HepG2 (cell line): ENCODE measurements around the gene PTGIS. TPM values are rescaled to one million over a fixed set of nuclear protein-coding genes. Genes with fewer than 3 reads are reported as not detected.
A peak's percentile ranks its signal among the peaks of the same experiment; 100 is the strongest.

Source experiments
- ATAC-seq: fragments of 200-7000 bp; cut with Tn5 transposase; 3 replicates; pipeline ENCODE4 v1.9.1; 2020; ENCODE audit warnings: mild to moderate bottlenecking, moderate library complexity
- BruUV-seq: library from RNA; stranded (reverse); fragments of 400-500 nt; replicated peaks from 2 replicates; lab custom pipeline; 2021; lab: Mats Ljungman, UMichigan
- CTCF ChIA-PET: fragments of 300-600 bp; formaldehyde crosslinking; extraction: SDS; loops from one replicate; lab custom pipeline; 2021; ENCODE audit warnings: low total read pairs, inconsistent platforms, low intra/inter-chr PET ratio; lab: Yijun Ruan, JAX
- POLR2A ChIA-PET: fragments of 350-600 bp; sonication (Branson Sonifier 250); formaldehyde crosslinking; loops from one replicate; lab custom pipeline; 2020; ENCODE audit warnings: antibody characterized with exemption, inconsistent platforms; lab: Yijun Ruan, JAX
- DNase-seq: peaks from one replicate; pipeline ENCODE4 v3.0.0-alpha.2; 2015; ENCODE audit warnings: low spot score
- FAIRE-seq: peaks from 3 replicates; lab custom pipeline; 2011; peaks lifted over from hg19 to GRCh38; lab: Jason Lieb, UNC
- H2AFZ ChIP-seq: one replicate; pipeline ENCODE4 v1.6.1; 2011; ENCODE audit warnings: low read length, inconsistent platforms
- H3K27ac ChIP-seq: fragments of 300-600 bp; 3 replicates; pipeline ENCODE4 v1.8.0; 2011; ENCODE audit warnings: mixed run types, mild to moderate bottlenecking, mixed read lengths, low read length, inconsistent platforms; ENCODE audit not compliant: insufficient read depth; ENCODE audit errors: extremely low read length
- H3K27me3 ChIP-seq, 2 experiments: fragments of 200-600 bp in 1 of 2; 2 replicates in 1 of 2; 3 replicates in 1 of 2; pipeline versions ENCODE4 v1.6.0 to v1.8.0; 2011; ENCODE audit warnings: low read length in 2 of 2, mild to moderate bottlenecking in 2 of 2, moderate library complexity in 2 of 2, inconsistent platforms in 1 of 2; ENCODE audit not compliant: insufficient read depth in 2 of 2, control insufficient read depth in 1 of 2
- H3K36me3 ChIP-seq, 2 experiments: fragments of 200-600 bp in 1 of 2; replicated peaks in 1 of 2; 2 replicates in 1 of 2; 3 replicates in 1 of 2; pipeline versions ENCODE4 v1.5.1 to v1.8.0; 2011; ENCODE audit warnings: low read length in 2 of 2, inconsistent platforms in 1 of 2; ENCODE audit not compliant: insufficient read depth in 2 of 2, control insufficient read depth in 1 of 2
- H3K4me1 ChIP-seq: 2 replicates; pipeline ENCODE4 v1.5.1; 2012; ENCODE audit warnings: low read length, inconsistent platforms; ENCODE audit not compliant: insufficient read depth
- H3K4me2 ChIP-seq: 2 replicates; pipeline ENCODE4 v1.6.0; 2011; ENCODE audit warnings: low read depth, low read length, inconsistent platforms
- H3K4me3 ChIP-seq, 3 experiments: fragments of 200-600 bp in 1 of 3; sonication (generic), shearing (Covaris generic) in 1 of 3; replicated peaks in 1 of 3; 2 replicates each; pipeline ENCODE4 v1.5.1; 2011 to 2016; ENCODE audit warnings: low read length in 3 of 3, inconsistent platforms in 2 of 3, low read depth in 2 of 3, mild to moderate bottlenecking in 2 of 3, control low read depth in 1 of 3, mixed read lengths in 1 of 3; ENCODE audit not compliant: insufficient read depth in 1 of 3
- H3K79me2 ChIP-seq: one replicate; pipeline ENCODE4 v1.6.1; 2011; ENCODE audit warnings: low read length, inconsistent platforms; ENCODE audit not compliant: insufficient read depth
- H3K9ac ChIP-seq: 2 replicates; pipeline ENCODE4 v1.6.0; 2011; ENCODE audit warnings: mild to moderate bottlenecking, low read depth, low read length, inconsistent platforms; ENCODE audit not compliant: insufficient read depth
- H3K9me3 ChIP-seq: 2 replicates; pipeline ENCODE4 v1.5.1; 2012; ENCODE audit warnings: mild to moderate bottlenecking, low read length
- H4K20me1 ChIP-seq: 2 replicates; pipeline ENCODE4 v1.6.0; 2011; ENCODE audit warnings: inconsistent platforms, mild to moderate bottlenecking, low read length, moderate library complexity; ENCODE audit not compliant: insufficient read depth
- BORCS8-MEF2B ChIP-seq: sonication (generic); formaldehyde crosslinking; IDR thresholded peaks from 2 replicates; pipeline ENCODE4 v1.8.0; 2022; ENCODE audit warnings: mild to moderate bottlenecking, missing genetic modification reagents
- CHCHD3 ChIP-seq: sonication (generic); formaldehyde crosslinking; IDR thresholded peaks from 2 replicates; pipeline ENCODE4 v1.8.0; 2022; ENCODE audit warnings: mild to moderate bottlenecking, missing genetic modification reagents, moderate library complexity
- DMAP1 ChIP-seq: IDR thresholded peaks from 2 replicates; pipeline ENCODE4 v1.6.1; 2016
- FLYWCH1 ChIP-seq: sonication (generic); formaldehyde crosslinking; IDR thresholded peaks from 2 replicates; pipeline ENCODE4 v1.8.1; 2023; ENCODE audit warnings: mild to moderate bottlenecking, missing genetic modification reagents
- HINFP ChIP-seq: sonication (generic); formaldehyde crosslinking; IDR thresholded peaks from 2 replicates; pipeline ENCODE4 v1.4.0; 2020; ENCODE audit warnings: low read depth, mild to moderate bottlenecking, missing genetic modification reagents
- HOXA9 ChIP-seq: sonication (generic); formaldehyde crosslinking; IDR thresholded peaks from 2 replicates; pipeline ENCODE4 v1.8.1; 2022; ENCODE audit warnings: missing genetic modification reagents, mild to moderate bottlenecking, moderate library complexity, borderline replicate concordance
- JUN ChIP-seq: sonication (generic); formaldehyde crosslinking; IDR thresholded peaks from 2 replicates; pipeline ENCODE4 v1.4.0; 2020; ENCODE audit warnings: mild to moderate bottlenecking, missing genetic modification reagents
- KLF9 ChIP-seq: IDR thresholded peaks from 2 replicates; pipeline ENCODE4 v1.6.1; 2016; ENCODE audit warnings: low read depth
- KMT2B ChIP-seq: IDR thresholded peaks from 2 replicates; pipeline ENCODE4 v1.6.1; 2016; ENCODE audit warnings: missing genetic modification reagents, missing compliant biosample characterization
- PHF5A ChIP-seq: IDR thresholded peaks from one replicate; pipeline ENCODE4 v1.6.1; 2018; ENCODE audit warnings: low read depth, missing genetic modification reagents; ENCODE audit not compliant: unreplicated experiment
- PHF8 ChIP-seq: sonication (generic); formaldehyde crosslinking; IDR thresholded peaks from 2 replicates; pipeline ENCODE4 v1.5.0; 2020; ENCODE audit warnings: missing genetic modification reagents
- POLR2AphosphoS5 ChIP-seq: IDR thresholded peaks from 2 replicates; pipeline ENCODE4 v1.6.1; 2012; ENCODE audit warnings: low read depth, low read length
- SRSF9 ChIP-seq: fragments of 200-400 bp; formaldehyde crosslinking; IDR thresholded peaks from 2 replicates; pipeline ENCODE4 v1.6.1; 2018; ENCODE audit warnings: borderline replicate concordance, mild to moderate bottlenecking, low read depth, low read length; ENCODE audit not compliant: insufficient read depth, poor library complexity, severe bottlenecking
- SRY ChIP-seq: sonication (generic); formaldehyde crosslinking; IDR thresholded peaks from 2 replicates; pipeline ENCODE4 v1.8.0; 2022; ENCODE audit warnings: mild to moderate bottlenecking, missing genetic modification reagents
- ZBTB1 ChIP-seq: sonication (generic); formaldehyde crosslinking; IDR thresholded peaks from 2 replicates; pipeline ENCODE4 v1.4.0; 2020; ENCODE audit warnings: missing genetic modification reagents, borderline replicate concordance
- ZBTB3 ChIP-seq: sonication (generic); formaldehyde crosslinking; IDR thresholded peaks from 2 replicates; pipeline ENCODE4 v1.4.0; 2020; ENCODE audit warnings: low read depth, mild to moderate bottlenecking, moderate library complexity, missing genetic modification reagents, borderline replicate concordance
- ZC3H13 ChIP-seq: sonication (generic); formaldehyde crosslinking; IDR thresholded peaks from 2 replicates; pipeline ENCODE4 v1.8.1; 2023; ENCODE audit warnings: mild to moderate bottlenecking, missing genetic modification reagents, moderate library complexity
- ZFY ChIP-seq: sonication (generic); formaldehyde crosslinking; IDR thresholded peaks from 2 replicates; pipeline ENCODE4 v1.4.0; 2020; ENCODE audit warnings: missing genetic modification reagents
- ZKSCAN5 ChIP-seq: sonication (generic); formaldehyde crosslinking; IDR thresholded peaks from 2 replicates; pipeline ENCODE4 v1.5.1; 2020; ENCODE audit warnings: mild to moderate bottlenecking, missing genetic modification reagents
- ZNF12 ChIP-seq: sonication (generic); formaldehyde crosslinking; IDR thresholded peaks from 2 replicates; pipeline ENCODE4 v1.5.0; 2020; ENCODE audit warnings: missing genetic modification reagents
- ZNF225 ChIP-seq: sonication (generic); formaldehyde crosslinking; IDR thresholded peaks from 2 replicates; pipeline ENCODE4 v1.4.0; 2020; ENCODE audit warnings: mild to moderate bottlenecking, missing genetic modification reagents
- ZNF619 ChIP-seq: sonication (generic); formaldehyde crosslinking; IDR thresholded peaks from 2 replicates; pipeline ENCODE4 v1.4.0; 2020; ENCODE audit warnings: mild to moderate bottlenecking, missing genetic modification reagents
- ZNF724P ChIP-seq: sonication (generic); formaldehyde crosslinking; IDR thresholded peaks from 2 replicates; pipeline ENCODE4 v1.8.0; 2022; ENCODE audit warnings: missing genetic modification reagents, borderline replicate concordance
- WGBS: methylation state at CpG from one replicate; pipeline ENCODE4 v1.1.6; 2017; ENCODE audit warnings: low lambda C conversion rate; 5-methylcytosine and 5-hydroxymethylcytosine counted together
- in situ Hi-C: cut with HindIII; loops from 2 replicates; pipeline ENCODE4 v1.10.0; 2017; ENCODE audit warnings: low pct_unique_long_range_greater_than_20kb; ENCODE audit not compliant: extremely low pct_ligation_motif_present
- intact Hi-C: fragments of 100-400 bp; cut with micrococcal nuclease; formaldehyde crosslinking; loops from one replicate; pipeline ENCODE4 v1.10.0; 2022; ENCODE audit not compliant: unreplicated experiment
- polyA plus RNA-seq, 8 experiments: library from polyadenylated mRNA; depleted of rRNA in 3 of 8; stranded (reverse) in 7 of 8; unstranded in 1 of 8; fragments of >200 nt; fragmentation: Illumina TruSeq in 4 of 8; extraction: Trizol in 4 of 8; gene quantifications; 2 replicates each; pipeline versions ENCODE4 v1.2.1 to v1.2.3, GENCODE V29; 2011 to 2016; ENCODE audit warnings: low read depth in 4 of 8, missing spikeins in 1 of 8, mixed read lengths in 1 of 8; ENCODE audit not compliant: insufficient read depth in 1 of 8
- total RNA-seq, 5 experiments: library from RNA; depleted of rRNA; stranded (reverse); fragments of >200 nt; fragmentation: Illumina TruSeq; extraction: Trizol; gene quantifications; 2 replicates each; pipeline ENCODE4 v1.2.3, GENCODE V29; 2016; ENCODE audit warnings: low read depth in 1 of 5
- TF ChIP-seq, protein P1 (sequence below): sonication (generic); formaldehyde crosslinking; IDR thresholded peaks from 2 replicates; pipeline ENCODE4 v1.8.1; 2022; ENCODE audit warnings: low read depth, mild to moderate bottlenecking, missing genetic modification reagents

The PTGIS gene
- total and polyA plus RNA-seq, 2 of the 13 experiments (the other 11 are each of a cell fraction or from before 2014, with no cell fraction given), result not detected

- Histone ChIP-seq H3K27ac (no peak overlapping the region), H3K4me1 (peaks cover 64% of the 10 kb centered on the region), H3K79me2 (no peaks in the 10 kb centered on the region), H3K9ac (no peak overlapping the region), H3K36me3 (no peaks in the 10 kb centered on the region), H2AFZ (no peak overlapping the region), H4K20me1 (no peaks in the 10 kb centered on the region), H3K4me2 (peak overlapping the region; percentile 41; the same call in 1 of the 2 replicates), H3K9me3 (no peaks in the 10 kb centered on the region), H3K27me3 (no peaks in the 10 kb centered on the region; a peak in 2 of 5 replicates), H3K4me3 (no peak overlapping the region)
- ChIA-PET CTCF (no interaction called here), POLR2A (interaction anchor here (5.9 kb wide), 1 partner anchor 11 kb away, joined by 59 read pairs; no protein-coding TSS in a partner anchor)
- intact Hi-C loops (no loop called here), in situ Hi-C loops (no loop called here)
- DNase-seq, result no peak
- no TSS peak for BruUV-seq
- FAIRE-seq, result no peak
- WGBS, result 64% methylated on average over 10 of the region's 10 CpGs
- no peak for ATAC-seq
- TF ChIP-seq ZNF619 (CRISPR knock-in tag) (0 out of 2 replicates have a peak, but pooled peaks have one; percentile 31), FLYWCH1 (CRISPR knock-in tag) (no peak), ZKSCAN5 (CRISPR knock-in tag) (no peak), ZNF12 (CRISPR knock-in tag) (0 out of 2 replicates have a peak, but pooled peaks have one; percentile 16), ZBTB3 (CRISPR knock-in tag) (no peak), ZC3H13 (CRISPR knock-in tag) (no peak), ZFY (no peak), BORCS8-MEF2B (CRISPR knock-in tag) (no peak), KMT2B (CRISPR knock-in tag) (no peak), ZNF225 (CRISPR knock-in tag) (no peak), CHCHD3 (CRISPR knock-in tag) (no peak), HINFP (no peak), ZNF724P (CRISPR knock-in tag) (no peak), PHF8 (CRISPR knock-in tag) (no peak), ZBTB1 (CRISPR knock-in tag) (0 out of 2 replicates have a peak, but pooled peaks have one; percentile 4), SRY (no peak), PHF5A (CRISPR knock-in tag) (no peak), SRSF9 (no peak), POLR2AphosphoS5 (no peak), JUN (no peak), HOXA9 (CRISPR knock-in tag) (0 out of 2 replicates have a peak, but pooled peaks have one; percentile 16), DMAP1 (CRISPR knock-in tag) (no peak), KLF9 (no peak)
- TF ChIP-seq, protein P1, sequence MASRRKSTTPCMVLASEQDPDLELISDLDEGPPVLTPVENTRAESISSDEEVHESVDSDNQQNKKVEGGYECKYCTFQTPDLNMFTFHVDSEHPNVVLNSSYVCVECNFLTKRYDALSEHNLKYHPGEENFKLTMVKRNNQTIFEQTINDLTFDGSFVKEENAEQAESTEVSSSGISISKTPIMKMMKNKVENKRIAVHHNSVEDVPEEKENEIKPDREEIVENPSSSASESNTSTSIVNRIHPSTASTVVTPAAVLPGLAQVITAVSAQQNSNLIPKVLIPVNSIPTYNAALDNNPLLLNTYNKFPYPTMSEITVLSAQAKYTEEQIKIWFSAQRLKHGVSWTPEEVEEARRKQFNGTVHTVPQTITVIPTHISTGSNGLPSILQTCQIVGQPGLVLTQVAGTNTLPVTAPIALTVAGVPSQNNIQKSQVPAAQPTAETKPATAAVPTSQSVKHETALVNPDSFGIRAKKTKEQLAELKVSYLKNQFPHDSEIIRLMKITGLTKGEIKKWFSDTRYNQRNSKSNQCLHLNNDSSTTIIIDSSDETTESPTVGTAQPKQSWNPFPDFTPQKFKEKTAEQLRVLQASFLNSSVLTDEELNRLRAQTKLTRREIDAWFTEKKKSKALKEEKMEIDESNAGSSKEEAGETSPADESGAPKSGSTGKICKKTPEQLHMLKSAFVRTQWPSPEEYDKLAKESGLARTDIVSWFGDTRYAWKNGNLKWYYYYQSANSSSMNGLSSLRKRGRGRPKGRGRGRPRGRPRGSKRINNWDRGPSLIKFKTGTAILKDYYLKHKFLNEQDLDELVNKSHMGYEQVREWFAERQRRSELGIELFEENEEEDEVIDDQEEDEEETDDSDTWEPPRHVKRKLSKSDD (CRISPR knock-in tag), result no peak
These were observed 27.4 kb upstream of the PTGIS start for GRCh38 chr20:49595346-49595745.
